PC-9 (cell line): ENCODE results near the gene FOXJ3. TPM values are rescaled to one million over a fixed set of nuclear protein-coding genes. Genes with fewer than 3 reads are reported as not detected.

Experiments
- BruUV-seq: library from RNA; stranded (reverse); fragments of 400-500 nt; replicated peaks from 2 replicates; lab custom pipeline; 2021; lab: Mats Ljungman, UMichigan
- CTCF ChIA-PET: fragments of 300-600 bp; sonication (Branson Sonifier 250); formaldehyde crosslinking; loops from one replicate; lab custom pipeline; 2022; ENCODE audit warnings: antibody characterized with exemption; lab: Charles Lee
- POLR2A ChIA-PET: fragments of 300-600 bp; sonication (Branson Sonifier 250); formaldehyde crosslinking; loops from one replicate; lab custom pipeline; 2022; ENCODE audit warnings: antibody characterized with exemption; ENCODE audit not compliant: unreplicated experiment; lab: Charles Lee
- DNase-seq, 2 experiments: peaks; one replicate each; pipeline versions ENCODE4 v3.0.0 to v3.0.0-alpha.2; 2015 to 2022; ENCODE audit warnings: mixed read lengths in 1 of 2
- H2AFZ ChIP-seq: fragments of 200-600 bp; sonication (generic); 2 replicates; pipeline ENCODE4 v1.8.1; 2017; ENCODE audit warnings: antibody characterized with exemption
- H3F3A ChIP-seq: fragments of 200-600 bp; sonication (generic); 2 replicates; pipeline ENCODE4 v1.8.1; 2017; ENCODE audit warnings: antibody characterized with exemption, mild to moderate bottlenecking, low read depth; ENCODE audit not compliant: insufficient read depth
- H3K27ac ChIP-seq: fragments of 200-600 bp; sonication (generic); 2 replicates; pipeline ENCODE4 v1.6.1; 2016; ENCODE audit warnings: mixed run types
- H3K27me3 ChIP-seq: fragments of 200-600 bp; sonication (generic); 2 replicates; pipeline ENCODE4 v1.6.1; 2016; ENCODE audit warnings: low read depth, mixed run types; ENCODE audit not compliant: insufficient read depth
- H3K36me3 ChIP-seq: fragments of 200-600 bp; sonication (generic); 2 replicates; pipeline ENCODE4 v1.6.1; 2016; ENCODE audit warnings: low read depth, mixed run types
- H3K4me1 ChIP-seq: fragments of 200-600 bp; sonication (generic); replicated peaks from 2 replicates; pipeline ENCODE4 v1.6.1; 2016; ENCODE audit warnings: mixed run types; ENCODE audit not compliant: insufficient read depth
- H3K4me2 ChIP-seq: fragments of 200-600 bp; sonication (generic); 2 replicates; pipeline ENCODE4 v1.6.1; 2017; ENCODE audit warnings: mixed run types
- H3K4me3 ChIP-seq: fragments of 200-600 bp; sonication (generic); 2 replicates; pipeline ENCODE4 v1.6.1; 2016; ENCODE audit warnings: mixed run types
- H3K79me2 ChIP-seq: fragments of 200-600 bp; sonication (generic); 2 replicates; pipeline ENCODE4 v1.6.1; 2017; ENCODE audit warnings: low read depth, mixed run types
- H3K9me2 ChIP-seq: fragments of 200-600 bp; sonication (generic); 2 replicates; pipeline ENCODE4 v1.8.1; 2017; ENCODE audit warnings: mild to moderate bottlenecking; ENCODE audit not compliant: insufficient read depth
- H3K9me3 ChIP-seq: fragments of 200-600 bp; sonication (generic); 2 replicates; pipeline ENCODE4 v1.8.1; 2016; ENCODE audit warnings: low read depth; ENCODE audit not compliant: insufficient read depth
- H4K20me1 ChIP-seq: fragments of 200-600 bp; sonication (generic); 2 replicates; pipeline ENCODE4 v1.8.1; 2017; ENCODE audit not compliant: insufficient read depth
- CTCF ChIP-seq: fragments of 200-600 bp; sonication (generic); conservative IDR thresholded peaks from 2 replicates; pipeline ENCODE4 v1.6.1; 2017; ENCODE audit warnings: mixed run types, antibody characterized with exemption, mild to moderate bottlenecking, moderate library complexity
- EZH2 ChIP-seq: fragments of 200-600 bp; sonication (generic); IDR thresholded peaks from 2 replicates; pipeline ENCODE4 v1.8.0; 2017; ENCODE audit warnings: antibody characterized with exemption, low read depth
- intact Hi-C: fragments of 100-400 bp; cut with micrococcal nuclease; formaldehyde crosslinking; loops from one replicate; pipeline ENCODE4 v1.10.0; 2022; ENCODE audit not compliant: unreplicated experiment
- total RNA-seq: library from RNA; stranded (reverse); gene quantifications from 2 replicates; pipeline ENCODE4 v1.2.3, GENCODE V29; 2021

Gene FOXJ3
- total RNA-seq, 1 experiment from 2014 or later = 60.4 TPM

GRCh38 chr1:42318601-42319000 is 16.4 kb downstream of the FOXJ3 start:
- Histone ChIP-seq H3K79me2 (peaks cover 99% of the 10 kb centered on the region), H2AFZ (no peak overlapping the region), H3K9me3 (no peaks in the 10 kb centered on the region), H3K27ac (no peak overlapping the region), H3K4me1 (peaks cover 7% of the 10 kb centered on the region; the same call in 1 of the 2 replicates), H3K36me3 (0 out of 2 replicates have a peak, but pooled peaks cover 6% of the 10 kb centered on the region), H3K4me3 (no peak overlapping the region), H3K27me3 (no peaks in the 10 kb centered on the region), H3F3A (peaks cover 7% of the 10 kb centered on the region; the same call in 1 of the 2 replicates), H3K4me2 (no peak overlapping the region), H3K9me2 (no peaks in the 10 kb centered on the region), H4K20me1 (peaks cover 94% of the 10 kb centered on the region)
- no TSS peak for BruUV-seq
- DNase-seq = no peak
- ChIA-PET CTCF (no interaction called here), POLR2A (no interaction called here)
- intact Hi-C loops = no loop called here
- TF ChIP-seq CTCF = no peak
- TF ChIP-seq EZH2 = no peak

GRCh38 chr1:42317308-42317707 is 17.7 kb downstream of the FOXJ3 start:
- Histone ChIP-seq H3K27ac (no peak overlapping the region), H3K4me2 (no peak overlapping the region), H3K36me3 (no peaks in the 10 kb centered on the region), H3K27me3 (no peaks in the 10 kb centered on the region), H3K9me2 (no peaks in the 10 kb centered on the region), H3F3A (peaks cover 6% of the 10 kb centered on the region; the same call in 1 of the 2 replicates), H4K20me1 (peaks cover 95% of the 10 kb centered on the region), H2AFZ (no peak overlapping the region), H3K9me3 (no peaks in the 10 kb centered on the region), H3K4me3 (no peak overlapping the region), H3K4me1 (peaks cover 7% of the 10 kb centered on the region; the same call in 1 of the 2 replicates), H3K79me2 (peaks cover 99% of the 10 kb centered on the region)
- ChIA-PET CTCF (no interaction called here), POLR2A (interaction anchor here (0.7 kb wide), 1 partner anchor 206 kb away, joined by 26 read pairs; no protein-coding TSS in a partner anchor)
- no peak for DNase-seq
- no peak for TF ChIP-seq EZH2
- no peak for TF ChIP-seq CTCF
- no TSS peak for BruUV-seq
- intact Hi-C loops = no loop called here

- Histone ChIP-seq H4K20me1 (peaks cover 96% of the 10 kb centered on the region), H3K9me2 (no peaks in the 10 kb centered on the region), H3K27me3 (no peaks in the 10 kb centered on the region), H3K27ac (no peak overlapping the region), H3K4me2 (no peak overlapping the region), H2AFZ (no peak overlapping the region), H3K4me3 (no peak overlapping the region), H3K79me2 (peaks cover 99% of the 10 kb centered on the region), H3K4me1 (peaks cover 7% of the 10 kb centered on the region; the same call in 1 of the 2 replicates), H3F3A (0 out of 2 replicates have a peak, but pooled peaks cover 4% of the 10 kb centered on the region), H3K9me3 (no peaks in the 10 kb centered on the region), H3K36me3 (no peaks in the 10 kb centered on the region)
- TF ChIP-seq EZH2 = no peak
- TF ChIP-seq CTCF = no peak
- CTCF ChIA-PET = interaction anchor here (0.6 to 0.7 kb wide), 3 partner anchors 16 to 143 kb away, joined by 3 to 9 read pairs (median 8); no protein-coding TSS in a partner anchor
- intact Hi-C loops = no loop called here
- no TSS peak for BruUV-seq
- DNase-seq = no peak
- POLR2A ChIA-PET = interaction anchor here (0.6 kb wide), 1 partner anchor 431 kb away, joined by 3 read pairs; no protein-coding TSS in a partner anchor
These were observed 18.7 kb downstream of the FOXJ3 start for GRCh38 chr1:42316292-42316691.
